ENCODE measurements around the gene ZNF672.
"Not testable (repeated sequence)": the region's sequence is repeated elsewhere in the genome, so short reads cannot be mapped to it uniquely, and the experiment has no call there.

The ZNF672 gene

GRCh38 chr1:248884632-248885295 is 46.7 kb downstream of the ZNF672 start:
- in situ Hi-C loops (cut with HindIII; ENCODE audit: low sequenced_read_pairs) = no loop called here

DNA sequence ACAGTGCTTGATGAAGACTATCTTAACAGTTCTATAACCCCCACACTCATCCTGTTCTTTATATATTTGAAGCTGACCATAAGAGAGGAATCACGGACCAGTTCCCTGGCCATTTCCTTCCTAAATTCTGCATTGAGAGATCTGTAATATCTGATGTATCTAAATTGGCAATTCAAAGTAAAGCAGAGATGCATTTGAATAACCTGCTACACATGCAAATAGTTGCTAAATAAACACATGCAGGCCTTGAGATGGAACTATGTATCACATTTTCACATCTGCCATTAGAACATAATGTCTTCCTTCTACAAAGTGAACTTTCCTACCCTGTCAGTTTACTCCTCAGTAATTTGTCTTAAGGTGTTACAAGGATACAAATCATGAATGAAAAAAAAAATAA is 47.6 kb downstream of the ZNF672 start:
- in situ Hi-C loops (cut with HindIII; ENCODE audit: low sequenced_read_pairs) = no loop called here

DNA sequence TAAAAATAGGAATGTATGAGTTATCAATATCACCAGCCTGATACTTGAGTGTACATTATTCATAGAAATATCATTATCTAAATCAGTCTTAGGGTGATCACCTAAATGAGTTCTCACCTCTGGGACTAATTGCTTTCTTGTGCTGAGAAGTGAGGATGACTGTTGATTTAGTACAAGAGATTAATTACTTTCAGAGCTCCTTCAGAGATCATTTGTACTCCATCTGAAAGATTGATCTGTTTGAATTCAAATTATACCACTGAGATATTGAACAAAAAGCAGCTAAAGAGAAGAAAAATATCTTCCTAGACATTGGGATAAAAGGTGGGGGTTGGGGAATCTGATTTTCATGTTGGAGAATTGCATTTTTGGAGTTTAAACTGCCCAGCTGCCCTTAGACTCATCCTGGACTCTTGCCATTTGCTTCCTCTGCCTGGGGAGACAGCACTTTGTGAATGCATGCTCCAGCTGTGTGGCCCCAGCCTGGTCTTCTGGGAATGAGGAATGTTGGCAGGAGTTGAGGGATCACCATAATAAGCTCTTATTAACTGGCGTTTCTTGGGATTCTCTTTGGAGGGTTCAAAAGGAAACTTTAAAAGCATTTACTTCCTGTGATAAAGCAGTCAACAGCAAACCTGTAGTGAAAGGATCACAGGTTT is 48.3 kb downstream of the ZNF672 start:
- in situ Hi-C loops (cut with HindIII; ENCODE audit: low sequenced_read_pairs) = no loop called here

GRCh38 chr1:248889914-248890243 is 51.9 kb downstream of the ZNF672 start:
- in situ Hi-C loops (cut with HindIII; ENCODE audit: low sequenced_read_pairs) = not testable (repeated sequence)

GRCh38 chr1:248890549-248891498 is 52.8 kb downstream of the ZNF672 start:
- in situ Hi-C loops (cut with HindIII; ENCODE audit: low sequenced_read_pairs) = no loop called here

GRCh38 chr1:248891758-248892157 is 53.7 kb downstream of the ZNF672 start:
- in situ Hi-C loops (cut with HindIII; ENCODE audit: low sequenced_read_pairs) = no loop called here

DNA sequence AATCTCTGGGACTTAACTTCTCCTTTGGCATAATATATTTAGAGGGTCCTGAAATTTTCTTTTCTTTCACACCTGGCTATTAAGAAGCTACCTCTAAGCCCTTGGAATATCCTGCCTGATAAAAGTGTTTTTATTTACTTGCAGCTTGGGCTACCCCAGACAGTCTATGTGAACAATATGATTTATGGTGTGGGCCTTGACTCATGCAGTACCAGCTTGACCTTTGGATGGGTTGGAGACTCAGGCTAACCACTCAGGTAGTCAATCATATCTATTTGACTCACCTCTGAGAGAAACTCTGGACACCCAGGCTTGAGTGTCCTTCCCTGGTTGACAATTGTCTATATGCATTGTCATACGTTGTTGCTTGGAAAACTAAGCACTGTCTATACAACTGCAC is 54.6 kb downstream of the ZNF672 start:
- in situ Hi-C loops (cut with HindIII; ENCODE audit: low sequenced_read_pairs) = no loop called here

- in situ Hi-C loops (cut with HindIII; ENCODE audit: low sequenced_read_pairs) = no loop called here
Observed at GRCh38 chr1:248894837-248895236, 56.8 kb downstream of the ZNF672 start.

DNA sequence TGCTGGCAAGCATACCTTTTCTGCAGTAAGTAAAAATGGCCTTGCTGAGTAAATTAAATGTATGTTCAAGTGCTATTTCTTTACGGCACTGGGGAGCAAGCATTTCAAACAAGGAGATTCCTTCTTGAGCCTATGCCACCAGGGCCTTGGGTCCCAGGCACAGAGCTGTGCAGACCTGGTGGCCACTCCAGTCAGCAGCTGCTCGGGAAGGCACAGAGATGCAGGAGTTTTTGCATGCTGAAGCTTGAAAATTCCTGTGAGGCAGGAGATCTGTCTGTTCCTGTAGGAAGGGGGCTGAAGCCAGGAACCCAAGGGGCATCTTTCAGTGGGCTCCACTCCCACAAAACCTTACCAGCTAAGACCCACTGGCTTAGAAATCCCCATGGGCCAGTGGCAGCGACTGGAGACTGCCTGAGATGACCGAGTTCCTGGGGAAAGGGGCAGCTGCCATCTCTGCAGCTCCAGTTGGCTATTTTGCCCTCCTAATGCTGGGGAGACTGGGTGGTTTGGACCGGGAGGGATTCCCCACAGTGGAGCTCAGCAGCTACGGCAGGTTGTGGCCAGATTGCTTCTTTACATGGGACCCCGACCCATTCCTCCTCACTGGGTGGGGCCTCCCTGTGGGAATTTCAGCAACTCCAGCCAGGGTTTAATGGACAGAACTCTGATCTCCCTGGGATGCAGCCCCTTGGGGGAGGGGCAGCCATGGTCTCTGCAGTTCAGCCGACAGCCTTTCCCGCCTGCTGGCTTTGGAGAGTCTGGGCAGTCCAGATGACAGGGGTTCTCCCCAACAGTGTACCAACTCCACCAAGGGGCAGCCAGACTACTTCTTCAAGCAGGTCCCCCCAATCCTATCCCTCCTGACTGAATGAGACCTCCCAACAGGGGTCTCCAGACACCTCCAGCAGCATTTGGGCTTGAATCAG is 59.7 kb downstream of the ZNF672 start:
- in situ Hi-C loops (cut with HindIII; ENCODE audit: low sequenced_read_pairs) = no loop called here
